Spleen (tissue), 7 donors: ENCODE measurements around the gene MEGF6.

Experiments used
- CTCF ChIP-seq, 11 experiments: fragments of 200-600 bp in 7 of 11; fragments of 450-650 bp in 4 of 11; sonication (generic) in 4 of 11; IDR thresholded peaks in 8 of 11; conservative IDR thresholded peaks in 3 of 11; 1 replicate in 7 of 11; 2 replicates in 4 of 11; pipeline versions ENCODE4 v1.4.0 to v1.8.0; 2016 to 2021; ENCODE audit warnings: antibody characterized with exemption in 11 of 11, inconsistent platforms in 4 of 11, mild to moderate bottlenecking in 1 of 11
- POLR2A ChIP-seq, 3 donors: fragments of 450-650 bp; IDR thresholded peaks; one replicate each; pipeline ENCODE4 v1.5.1; 2017; ENCODE audit warnings: antibody characterized with exemption in 3 of 3, mild to moderate bottlenecking in 1 of 3
- POLR2AphosphoS5 ChIP-seq, 3 donors: sonication (generic); formaldehyde crosslinking; IDR thresholded peaks; one replicate each; pipeline ENCODE4 v1.5.1; 2017; ENCODE audit warnings: antibody characterized with exemption in 3 of 3
- donor health status: DM: no; HTN: no; CAD: no; lungs with moderate emphysema.
- donor health status: DM: no; HTN: no; CAD: no.
- donor health status: DM: no; HTN: no; CAD: no.

- no peak for TF ChIP-seq POLR2A (IDR thresholded peaks at IDR 0.05)
- no peak for TF ChIP-seq CTCF (IDR thresholded peaks at IDR 0.05 in 8 of 11, conservative IDR thresholded peaks at IDR 0.05 in 3 of 11)
- peak; percentile 49 to 77 (median 50) for TF ChIP-seq POLR2AphosphoS5 (IDR thresholded peaks at IDR 0.05)
Observed at GRCh38 chr1:3650248-3651025, 39.1 kb upstream of the MEGF6 start.
